HG03432 (cell line): ENCODE measurements around the gene SDC1.
A peak's percentile ranks its signal among the peaks of the same experiment; 100 is the strongest.

Experiments
- ATAC-seq: cut with Tn5 transposase; IDR thresholded peaks from one replicate; pipeline ENCODE4 v1.9.1; 2021; ENCODE audit warnings: mild to moderate bottlenecking, moderate library complexity; ENCODE audit not compliant: unreplicated experiment

SDC1 gene

GRCh38 chr2:20173496-20174402, 51.2 kb downstream of the SDC1 start:
- no peak for ATAC-seq

GRCh38 chr2:20173064-20173463, 51.9 kb downstream of the SDC1 start:
- ATAC-seq = no peak

GRCh38 chr2:20172273-20173055, 52.5 kb downstream of the SDC1 start:
- no peak for ATAC-seq

- ATAC-seq = no peak
Observed at GRCh38 chr2:20171445-20171977, 53.4 kb downstream of the SDC1 start.

- ATAC-seq = no peak
Observed at GRCh38 chr2:20170704-20171250, 54.2 kb downstream of the SDC1 start.

- no peak for ATAC-seq
Observed at GRCh38 chr2:20169796-20170703, 54.9 kb downstream of the SDC1 start.

- no peak for ATAC-seq
Observed at GRCh38 chr2:20168727-20169696, 55.9 kb downstream of the SDC1 start.

GRCh38 chr2:20168048-20168726, 56.7 kb downstream of the SDC1 start:
- ATAC-seq = no peak

- ATAC-seq = no peak
Observed at GRCh38 chr2:20167356-20167755, 57.6 kb downstream of the SDC1 start.

- ATAC-seq = peak; percentile 62
Observed at GRCh38 chr2:20165677-20166509, 59.0 kb downstream of the SDC1 start.

- ATAC-seq = no peak
Observed at GRCh38 chr2:20164734-20165478, 60.0 kb downstream of the SDC1 start.

GRCh38 chr2:20164061-20164733, 60.7 kb downstream of the SDC1 start:
- ATAC-seq = no peak

- no peak for ATAC-seq
Observed at GRCh38 chr2:20159411-20160070, 65.4 kb downstream of the SDC1 start.

GRCh38 chr2:20157193-20157891, 67.6 kb downstream of the SDC1 start:
- ATAC-seq = peak; percentile 62

- ATAC-seq = peak; percentile 4
Observed at GRCh38 chr2:20156836-20157192, 68.1 kb downstream of the SDC1 start.
